IgD-negative memory B cell (primary cell): ENCODE measurements around the gene NPR3. TPM values are rescaled to one million over a fixed set of nuclear protein-coding genes. Genes with fewer than 3 reads are reported as not detected.

Experiments used
- H3K27ac Mint-ChIP-seq, 3 donors: one replicate each; pipeline ENCODE4 v1.8.0; 2020 to 2022; ENCODE audit warnings: mild to moderate bottlenecking in 3 of 3, mixed read lengths in 3 of 3, moderate library complexity in 1 of 3
- H3K27me3 Mint-ChIP-seq: one replicate; pipeline ENCODE4 v1.8.0; 2021; ENCODE audit warnings: mixed read lengths
- H3K36me3 Mint-ChIP-seq: one replicate; pipeline ENCODE4 v1.8.0; 2020; ENCODE audit warnings: mild to moderate bottlenecking, mixed read lengths
- H3K4me1 Mint-ChIP-seq, 3 donors: one replicate each; pipeline ENCODE4 v1.8.0; 2020 to 2022; ENCODE audit warnings: mixed read lengths in 3 of 3, mild to moderate bottlenecking in 1 of 3
- H3K4me3 Mint-ChIP-seq, 4 donors: one replicate each; pipeline ENCODE4 v1.8.0; 2020 to 2022; ENCODE audit warnings: mild to moderate bottlenecking in 4 of 4, mixed read lengths in 4 of 4, moderate library complexity in 3 of 4
- H3K9me3 Mint-ChIP-seq, 3 donors: one replicate each; pipeline ENCODE4 v1.8.0; 2020 to 2021; ENCODE audit warnings: mixed read lengths in 3 of 3, mild to moderate bottlenecking in 1 of 3
- polyA plus RNA-seq: library from polyadenylated mRNA; unstranded; fragments of 300-500 nt; fragmentation: Illumina TruSeq; gene quantifications from one replicate; pipeline ENCODE4 v1.2.3, GENCODE V29; 2021

NPR3 gene
- polyA plus RNA-seq, 1 donor from 2014 or later = not detected

DNA sequence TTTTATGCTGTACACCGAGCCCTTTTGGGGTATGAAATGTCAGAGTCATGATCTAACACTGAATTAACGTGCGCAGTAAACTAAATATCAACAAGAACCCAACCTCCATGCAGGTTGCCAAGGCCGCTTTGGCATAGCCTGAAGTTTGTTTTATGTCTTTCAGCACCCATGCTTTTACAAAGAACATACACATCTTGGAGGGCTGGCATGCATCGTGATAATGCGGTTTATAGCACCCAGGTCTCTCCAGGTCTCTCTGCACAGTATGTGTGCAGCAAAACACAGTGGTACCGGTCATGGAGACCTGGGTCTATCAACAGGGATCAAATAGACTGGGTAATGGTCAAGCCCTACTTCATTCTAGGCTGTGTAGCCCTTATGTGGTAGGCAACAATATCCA lies 11.8 kb downstream of the NPR3 start:
- H3K9me3 Mint-ChIP-seq = peaks cover 2 to 19% (median 10%) of the 10 kb centered on the region in 3 donors

DNA sequence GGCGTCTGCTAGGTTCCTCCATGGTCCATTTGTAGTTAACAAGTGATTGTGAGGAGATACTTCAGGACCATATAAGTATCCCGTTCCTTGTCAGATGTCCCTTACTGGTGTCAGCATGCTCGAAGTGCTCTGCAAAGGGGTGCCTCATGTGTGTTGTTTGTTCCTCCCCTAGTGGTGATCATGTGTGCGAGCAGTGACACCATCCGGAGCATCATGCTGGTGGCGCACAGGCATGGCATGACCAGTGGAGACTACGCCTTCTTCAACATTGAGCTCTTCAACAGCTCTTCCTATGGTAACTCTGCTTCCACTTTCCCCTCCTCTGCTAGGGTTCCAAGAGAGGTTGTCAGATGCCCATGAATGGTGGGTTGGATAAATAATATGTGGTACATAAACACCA lies 13.4 kb downstream of the NPR3 start:
- Mint-ChIP-seq H3K27ac (no peak overlapping the region), H3K4me1 (peaks cover 0 to 4% (median 0%) of the 10 kb centered on the region in 3 donors), H3K9me3 (peaks cover 2 to 12% (median 6%) of the 10 kb centered on the region in 3 donors), H3K27me3 (peaks cover 16% of the 10 kb centered on the region), H3K36me3 (no peaks in the 10 kb centered on the region), H3K4me3 (no peak overlapping the region)

More for the DNA sequence above, 11.8 kb downstream of the NPR3 start:
- H3K4me3 Mint-ChIP-seq = no peak overlapping the region
- H3K4me1 Mint-ChIP-seq = peaks cover 0 to 4% (median 0%) of the 10 kb centered on the region in 3 donors
- H3K36me3 Mint-ChIP-seq = no peaks in the 10 kb centered on the region
- H3K27ac Mint-ChIP-seq = no peak overlapping the region
- H3K27me3 Mint-ChIP-seq = peaks cover 21% of the 10 kb centered on the region

DNA sequence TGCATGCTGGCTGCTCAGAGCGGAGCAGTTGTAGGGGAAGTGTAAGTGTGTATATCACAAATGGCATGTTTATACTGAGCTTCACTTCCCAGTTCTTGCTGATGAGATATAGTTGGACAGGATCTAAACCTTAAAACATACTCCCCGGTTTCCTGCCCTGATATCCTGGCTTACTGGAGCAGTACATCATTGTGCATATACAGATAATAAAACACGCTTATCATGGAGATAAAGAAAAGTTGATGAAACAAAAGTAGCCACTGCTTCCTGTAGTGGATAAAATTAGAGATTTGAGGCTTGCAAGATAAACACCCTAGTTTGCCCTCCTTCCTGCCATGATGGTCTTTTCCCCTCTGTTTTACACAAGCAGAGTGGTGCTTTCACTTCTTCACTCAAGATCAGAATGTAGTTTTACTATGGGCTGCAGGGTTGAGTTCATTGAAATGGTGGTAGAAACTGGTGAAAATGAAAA lies 15.0 kb downstream of the NPR3 start:
- Mint-ChIP-seq H3K4me3 (no peak overlapping the region), H3K27ac (no peak overlapping the region)

DNA sequence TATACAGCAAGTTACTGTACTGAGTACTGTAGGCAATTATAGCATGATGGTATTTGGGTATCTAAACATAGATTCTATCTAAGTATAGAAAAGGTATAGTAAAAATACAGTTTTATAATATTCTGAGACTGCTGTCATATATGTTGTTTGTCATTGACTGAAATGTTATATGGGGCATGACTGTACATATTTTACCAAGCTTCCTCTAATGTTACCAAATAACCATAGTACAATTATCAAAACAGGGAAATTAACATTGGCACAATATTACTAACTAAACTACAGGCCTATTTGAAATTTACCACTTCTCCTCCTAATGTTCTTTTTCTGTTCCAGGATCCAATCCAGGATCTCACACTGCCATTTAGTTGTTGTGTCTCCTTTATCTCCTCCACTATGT lies 18.5 kb downstream of the NPR3 start:
- Mint-ChIP-seq H3K4me1 (peaks cover 0 to 4% (median 0%) of the 10 kb centered on the region in 3 donors), H3K9me3 (peaks cover 1 to 4% (median 3%) of the 10 kb centered on the region in 3 donors), H3K27ac (no peak overlapping the region), H3K36me3 (no peaks in the 10 kb centered on the region), H3K27me3 (peaks cover 4% of the 10 kb centered on the region), H3K4me3 (no peak overlapping the region)

More for the DNA sequence above, 15.0 kb downstream of the NPR3 start:
- Mint-ChIP-seq H3K36me3 (no peaks in the 10 kb centered on the region), H3K4me1 (peaks cover 0 to 4% (median 0%) of the 10 kb centered on the region in 3 donors), H3K9me3 (peaks cover 2 to 5% (median 2%) of the 10 kb centered on the region in 3 donors), H3K27me3 (peaks cover 14% of the 10 kb centered on the region)

DNA sequence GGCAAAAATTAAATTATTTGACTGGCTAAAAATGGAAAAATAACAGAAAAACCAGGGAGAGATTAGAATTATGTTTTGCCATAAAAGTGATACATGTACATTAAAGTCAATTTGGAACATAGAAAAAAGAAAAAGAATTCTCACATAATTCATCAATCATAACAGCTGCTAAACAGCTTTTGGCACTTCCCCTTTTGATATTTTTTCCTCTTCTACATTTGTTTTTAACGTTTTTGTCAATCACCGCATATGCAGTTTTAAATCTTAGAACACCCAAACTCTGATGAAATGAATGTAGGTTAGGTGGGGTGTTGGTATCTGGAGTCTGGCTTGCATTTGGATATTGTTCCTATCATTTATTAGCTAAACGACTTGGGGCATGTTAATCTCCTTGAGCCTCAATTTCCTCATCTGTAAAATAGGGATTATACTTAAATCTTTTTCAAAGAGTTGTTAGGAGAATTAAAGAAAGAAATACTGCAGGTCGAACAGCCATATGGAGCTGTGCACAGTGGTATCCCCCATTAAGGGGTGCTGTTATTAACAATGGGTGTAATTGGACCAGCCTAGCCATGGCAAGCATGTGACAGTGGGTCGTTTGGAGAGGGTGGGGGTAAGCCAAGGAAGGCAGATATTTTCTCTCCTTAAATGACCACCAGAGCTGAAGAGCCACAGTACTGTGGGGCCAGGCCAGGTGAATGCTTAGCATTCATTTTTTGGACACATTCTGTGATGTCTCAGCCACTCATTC lies 22.6 kb downstream of the NPR3 start:
- no peak overlapping the region for H3K27ac Mint-ChIP-seq
- H3K27me3 Mint-ChIP-seq = peaks cover 2% of the 10 kb centered on the region
- H3K4me3 Mint-ChIP-seq = no peak overlapping the region

DNA sequence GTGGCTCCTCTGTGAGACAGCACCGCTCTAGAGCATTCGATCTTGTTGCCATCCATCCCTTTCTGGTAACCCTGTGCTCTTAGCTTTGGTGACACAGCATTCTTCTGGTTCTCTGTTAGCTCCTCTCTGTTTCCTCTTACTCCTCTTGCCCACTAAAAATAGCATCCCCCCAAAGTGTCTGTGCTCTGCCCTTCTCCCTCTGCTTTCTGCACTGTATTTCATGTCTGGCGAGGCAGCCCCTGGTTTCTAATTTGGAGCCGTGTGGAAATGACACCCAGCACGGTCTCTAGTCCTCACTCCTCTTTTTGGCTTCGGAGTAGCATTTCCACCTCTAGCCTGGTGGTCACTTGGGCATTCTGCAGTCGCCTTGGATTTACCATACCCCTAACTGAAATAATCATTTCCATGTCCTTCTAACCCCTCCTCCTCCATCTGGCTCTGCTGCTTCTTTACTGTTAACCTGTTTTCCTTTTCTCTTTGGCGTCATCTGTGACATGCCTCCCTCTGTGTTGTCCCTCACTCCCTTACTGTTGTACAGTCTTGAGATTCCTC lies 23.8 kb downstream of the NPR3 start:
- no peaks in the 10 kb centered on the region for H3K4me1 Mint-ChIP-seq
- peaks cover 2% of the 10 kb centered on the region for H3K27me3 Mint-ChIP-seq
- H3K36me3 Mint-ChIP-seq = no peaks in the 10 kb centered on the region
- H3K27ac Mint-ChIP-seq = no peak overlapping the region
- H3K4me3 Mint-ChIP-seq = no peak overlapping the region
- H3K9me3 Mint-ChIP-seq = peaks cover 0 to 2% (median 2%) of the 10 kb centered on the region in 3 donors

More for the DNA sequence above, 22.6 kb downstream of the NPR3 start:
- peaks cover 0 to 3% (median 2%) of the 10 kb centered on the region in 3 donors for H3K9me3 Mint-ChIP-seq
- H3K4me1 Mint-ChIP-seq = no peaks in the 10 kb centered on the region
- no peaks in the 10 kb centered on the region for H3K36me3 Mint-ChIP-seq

DNA sequence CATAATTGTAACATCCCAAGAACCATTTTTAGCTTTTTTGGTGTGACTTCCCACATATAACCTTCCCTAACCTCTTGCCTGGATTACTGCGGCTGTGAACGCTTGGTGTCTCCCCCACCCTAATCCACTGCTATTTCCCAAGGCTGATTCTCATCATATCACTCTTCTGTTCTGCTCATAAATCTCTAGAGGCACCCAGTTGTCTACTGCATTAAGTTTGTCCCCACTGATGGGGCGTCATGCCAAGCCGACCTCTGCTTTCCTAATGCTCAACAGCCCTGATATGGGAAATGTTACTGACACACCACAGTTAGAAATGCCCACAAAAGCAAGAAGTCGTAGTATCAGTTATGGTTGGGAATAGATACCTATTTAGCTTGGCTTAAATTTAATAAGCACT lies 24.4 kb downstream of the NPR3 start:
- no peak overlapping the region for H3K4me3 Mint-ChIP-seq
- H3K27ac Mint-ChIP-seq = no peak overlapping the region
- no peaks in the 10 kb centered on the region for H3K36me3 Mint-ChIP-seq
- no peaks in the 10 kb centered on the region for H3K4me1 Mint-ChIP-seq
- peaks cover 0 to 2% (median 2%) of the 10 kb centered on the region in 3 donors for H3K9me3 Mint-ChIP-seq
- peaks cover 2% of the 10 kb centered on the region for H3K27me3 Mint-ChIP-seq

DNA sequence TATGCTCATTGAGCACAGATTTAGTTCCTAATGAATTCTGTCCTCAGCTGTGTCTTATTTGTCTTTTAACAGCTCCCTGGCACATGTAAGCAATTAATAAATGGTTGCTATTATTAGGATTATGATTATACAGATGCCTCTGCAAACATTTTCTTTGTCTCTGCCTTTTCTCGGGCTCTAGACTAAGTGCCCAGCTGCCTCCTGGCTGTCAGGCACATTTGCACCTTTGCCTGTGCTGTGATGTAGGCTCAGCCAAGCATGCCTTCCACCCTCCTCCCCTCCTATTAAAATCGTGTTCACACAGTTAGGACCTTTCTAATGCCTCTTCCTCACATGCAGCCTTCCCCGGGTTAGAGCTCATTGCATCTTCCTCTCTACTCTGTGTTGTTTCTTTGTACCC lies 25.7 kb downstream of the NPR3 start:
- H3K27me3 Mint-ChIP-seq = peaks cover 2% of the 10 kb centered on the region
- no peaks in the 10 kb centered on the region for H3K36me3 Mint-ChIP-seq
- no peak overlapping the region for H3K27ac Mint-ChIP-seq
- no peaks in the 10 kb centered on the region for H3K4me1 Mint-ChIP-seq
- H3K4me3 Mint-ChIP-seq = no peak overlapping the region
- peaks cover 0 to 2% (median 0%) of the 10 kb centered on the region in 3 donors for H3K9me3 Mint-ChIP-seq

DNA sequence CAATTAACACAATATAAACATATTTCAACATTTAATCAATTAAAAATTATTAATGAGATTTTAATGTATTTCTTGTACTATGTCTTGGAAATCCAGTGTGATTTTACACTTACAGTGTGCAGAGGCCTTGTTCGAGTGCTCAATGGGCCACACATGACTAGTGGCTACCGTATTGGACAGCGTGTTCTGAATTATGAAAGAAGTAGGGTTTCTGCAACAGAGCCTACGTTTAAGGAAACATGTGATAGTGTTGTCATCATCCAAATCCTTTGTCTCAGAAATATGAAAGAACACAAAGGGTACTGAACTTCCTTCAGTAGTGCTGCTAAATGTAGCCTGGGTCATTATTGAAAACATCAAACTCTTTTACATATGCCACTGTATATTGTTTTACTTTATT lies 29.5 kb downstream of the NPR3 start:
- H3K27me3 Mint-ChIP-seq = peaks cover 6% of the 10 kb centered on the region

DNA sequence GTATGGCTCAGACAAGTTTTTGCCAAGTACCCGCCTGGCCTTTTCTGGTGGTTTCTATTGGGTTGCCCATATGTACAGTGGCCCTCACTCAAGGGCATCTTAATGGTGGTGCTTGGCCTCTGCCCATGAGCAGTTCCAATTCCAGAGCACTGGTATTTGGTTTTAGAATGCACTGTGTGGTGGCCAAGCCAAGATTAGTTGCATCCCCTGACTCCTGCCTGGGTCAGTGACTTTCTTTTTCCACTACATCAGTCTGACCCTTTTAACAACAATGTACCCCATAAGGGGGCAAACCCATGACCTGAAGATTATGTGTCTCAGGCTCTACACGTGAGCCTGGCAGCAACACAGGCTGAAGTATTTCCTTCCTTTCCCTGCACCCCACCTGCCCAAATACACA lies 34.2 kb downstream of the NPR3 start:
- Mint-ChIP-seq H3K27ac (no peak overlapping the region), H3K27me3 (peaks cover 3% of the 10 kb centered on the region)

More for the DNA sequence above, 29.5 kb downstream of the NPR3 start:
- no peak overlapping the region for H3K27ac Mint-ChIP-seq
- H3K4me3 Mint-ChIP-seq = no peak overlapping the region
- no peaks in the 10 kb centered on the region for H3K36me3 Mint-ChIP-seq
- H3K9me3 Mint-ChIP-seq = peaks cover 0 to 2% (median 0%) of the 10 kb centered on the region in 3 donors
- H3K4me1 Mint-ChIP-seq = no peaks in the 10 kb centered on the region

DNA sequence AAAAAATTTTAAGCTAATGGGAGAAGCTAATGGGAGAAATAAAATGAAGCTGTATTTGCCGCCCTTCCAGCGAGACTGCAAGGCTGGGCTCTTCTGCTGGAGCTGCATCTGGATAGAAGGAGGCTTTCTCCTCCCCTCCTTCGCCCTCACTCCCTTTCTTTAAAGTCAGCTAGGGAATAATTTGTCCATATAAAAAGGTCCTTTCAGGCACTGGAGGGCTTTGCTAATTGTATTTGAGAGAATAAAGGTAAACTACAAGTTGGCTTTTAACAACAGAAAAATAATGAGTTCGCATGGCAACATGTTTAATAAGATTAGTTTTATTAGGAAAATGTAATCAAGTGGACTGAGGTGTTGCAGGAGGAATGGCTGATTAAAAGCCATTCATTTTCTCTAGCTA lies 41.3 kb downstream of the NPR3 start:
- H3K36me3 Mint-ChIP-seq = no peaks in the 10 kb centered on the region
- peaks cover 2% of the 10 kb centered on the region for H3K27me3 Mint-ChIP-seq
- H3K9me3 Mint-ChIP-seq = peaks cover 0 to 17% (median 8%) of the 10 kb centered on the region in 3 donors
- no peak overlapping the region for H3K4me3 Mint-ChIP-seq
- no peaks in the 10 kb centered on the region for H3K4me1 Mint-ChIP-seq
- H3K27ac Mint-ChIP-seq = no peak overlapping the region

More for the DNA sequence above, 34.2 kb downstream of the NPR3 start:
- no peaks in the 10 kb centered on the region for H3K4me1 Mint-ChIP-seq
- no peak overlapping the region for H3K4me3 Mint-ChIP-seq
- peaks cover 2 to 15% (median 3%) of the 10 kb centered on the region in 3 donors for H3K9me3 Mint-ChIP-seq
- H3K36me3 Mint-ChIP-seq = no peaks in the 10 kb centered on the region

DNA sequence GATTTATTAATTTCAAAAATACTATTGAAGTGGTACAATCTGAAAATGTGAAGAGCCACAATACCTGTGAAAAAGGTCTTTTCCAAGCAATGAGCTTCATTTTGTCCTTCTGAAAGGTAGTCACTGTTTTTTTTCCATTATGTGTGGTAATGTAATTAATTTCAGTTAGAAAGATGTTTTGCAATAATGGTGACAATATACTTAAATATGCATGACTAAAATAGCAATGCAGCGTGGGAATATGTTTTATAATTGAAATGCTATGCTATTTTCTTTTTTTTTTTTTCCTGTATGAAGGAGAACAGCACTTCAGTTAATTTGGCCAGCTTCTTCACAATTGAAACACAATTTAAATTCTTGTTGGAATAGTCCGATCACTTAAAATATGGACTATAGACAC lies 41.9 kb downstream of the NPR3 start:
- H3K36me3 Mint-ChIP-seq = no peaks in the 10 kb centered on the region
- H3K4me3 Mint-ChIP-seq = no peak overlapping the region
- peaks cover 0 to 15% (median 8%) of the 10 kb centered on the region in 3 donors for H3K9me3 Mint-ChIP-seq
- H3K27me3 Mint-ChIP-seq = peaks cover 2% of the 10 kb centered on the region
- H3K4me1 Mint-ChIP-seq = no peaks in the 10 kb centered on the region
- no peak overlapping the region for H3K27ac Mint-ChIP-seq

DNA sequence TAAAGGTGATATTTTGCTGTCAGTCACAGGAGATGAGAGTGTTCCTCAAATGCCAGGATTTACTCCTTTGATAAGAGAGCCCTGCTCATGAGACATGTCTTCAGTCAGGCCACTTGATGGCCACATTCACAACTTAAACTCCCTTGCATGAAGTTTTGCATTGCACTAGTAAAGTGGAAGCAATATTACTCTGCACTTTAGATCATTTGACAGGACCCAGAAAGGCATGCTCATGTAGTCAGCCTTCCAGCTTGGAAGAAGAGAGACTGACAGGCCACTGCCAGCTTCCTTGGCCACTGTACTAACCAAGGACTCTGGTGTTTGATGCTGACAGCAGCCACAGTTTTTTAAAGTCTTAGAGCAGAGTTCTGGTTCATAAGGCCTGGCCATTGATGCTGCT lies 42.6 kb downstream of the NPR3 start:
- peaks cover 2% of the 10 kb centered on the region for H3K27me3 Mint-ChIP-seq
- H3K9me3 Mint-ChIP-seq = peaks cover 0 to 7% (median 6%) of the 10 kb centered on the region in 3 donors
- no peak overlapping the region for H3K27ac Mint-ChIP-seq
- no peaks in the 10 kb centered on the region for H3K36me3 Mint-ChIP-seq
- no peak overlapping the region for H3K4me3 Mint-ChIP-seq
- no peaks in the 10 kb centered on the region for H3K4me1 Mint-ChIP-seq

DNA sequence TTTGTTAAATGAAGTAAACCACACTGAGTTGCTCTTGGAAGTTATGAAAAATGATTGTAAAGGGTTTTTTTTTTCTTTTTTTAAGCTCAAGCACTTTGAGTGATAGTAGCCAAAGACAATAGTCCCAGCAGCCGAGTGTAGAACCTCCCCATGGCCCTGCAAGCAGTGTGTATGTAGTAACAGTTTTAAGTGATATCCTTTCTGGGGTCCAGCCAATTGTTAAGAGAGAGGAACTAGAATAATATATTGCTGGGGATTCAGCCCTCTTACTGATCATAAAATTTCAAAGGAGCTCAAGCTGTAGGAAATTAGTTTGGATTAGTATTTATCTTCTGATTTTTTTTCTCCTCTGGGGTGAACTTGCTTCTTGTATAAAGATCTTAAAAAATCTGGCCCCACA lies 43.2 kb downstream of the NPR3 start:
- H3K4me3 Mint-ChIP-seq = no peak overlapping the region
- H3K27me3 Mint-ChIP-seq = peaks cover 2% of the 10 kb centered on the region
- H3K9me3 Mint-ChIP-seq = peaks cover 0 to 7% (median 6%) of the 10 kb centered on the region in 3 donors
- no peak overlapping the region for H3K27ac Mint-ChIP-seq
- no peaks in the 10 kb centered on the region for H3K36me3 Mint-ChIP-seq
- H3K4me1 Mint-ChIP-seq = no peaks in the 10 kb centered on the region

DNA sequence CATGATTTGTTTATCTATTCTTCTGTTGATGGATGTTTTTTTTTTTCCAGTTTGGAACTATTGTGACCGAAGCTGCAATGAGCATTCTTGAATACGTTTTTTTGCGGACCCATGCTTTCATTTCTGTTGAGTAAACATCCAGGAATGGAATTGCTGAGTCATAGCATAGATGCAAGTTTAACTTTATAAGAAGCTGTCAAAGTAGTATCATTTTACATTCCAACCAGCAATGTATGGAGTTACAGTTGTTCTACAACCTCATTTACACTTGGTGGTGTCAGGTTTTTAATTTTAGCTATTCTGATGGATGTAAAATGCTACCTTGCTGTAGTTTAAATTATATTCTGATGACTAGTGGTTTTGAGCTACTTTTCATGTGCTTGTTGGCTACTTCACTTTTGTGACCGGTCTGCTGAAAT lies 49.0 kb downstream of the NPR3 start:
- Mint-ChIP-seq H3K9me3 (peaks cover 3 to 9% (median 5%) of the 10 kb centered on the region in 3 donors), H3K27ac (no peak overlapping the region), H3K36me3 (no peaks in the 10 kb centered on the region), H3K27me3 (peaks cover 1% of the 10 kb centered on the region), H3K4me3 (no peak overlapping the region), H3K4me1 (no peaks in the 10 kb centered on the region)
